Liver (tissue), 3 donors: ENCODE measurements around the gene PPFIA4.

Experiments used
- JUND ChIP-seq, 2 donors: IDR thresholded peaks; 2 replicates each; pipeline ENCODE4 v1.6.1; 2016; ENCODE audit warnings: antibody characterized with exemption in 2 of 2
- RAD21 ChIP-seq, 2 donors: IDR thresholded peaks; 2 replicates each; pipeline ENCODE4 v1.6.1; 2016; ENCODE audit warnings: antibody characterized with exemption in 2 of 2, mild to moderate bottlenecking in 2 of 2
- SP1 ChIP-seq: IDR thresholded peaks from 2 replicates; pipeline ENCODE4 v1.6.1; 2018; ENCODE audit warnings: antibody characterized with exemption, mild to moderate bottlenecking
- TAF1 ChIP-seq: conservative IDR thresholded peaks from 2 replicates; pipeline ENCODE4 v1.6.1; 2016; ENCODE audit warnings: antibody characterized with exemption, mild to moderate bottlenecking
- TF ChIP-seq, protein P1 (sequence below): fragments of 150-350 bp; IDR thresholded peaks from 2 replicates; pipeline ENCODE4 v1.5.1; 2017; ENCODE audit warnings: improper control_type of control experiment, low read depth, low read length; ENCODE audit not compliant: missing input control
- TF ChIP-seq, protein P2 (sequence below): IDR thresholded peaks from 2 replicates; pipeline ENCODE4 v1.6.1; 2016; ENCODE audit warnings: antibody characterized with exemption
- TF ChIP-seq, protein P3 (sequence below): IDR thresholded peaks from 2 replicates; pipeline ENCODE4 v1.6.1; 2016; ENCODE audit warnings: antibody characterized with exemption
- donor health status: healthy.
- donor health status: healthy.

DNA sequence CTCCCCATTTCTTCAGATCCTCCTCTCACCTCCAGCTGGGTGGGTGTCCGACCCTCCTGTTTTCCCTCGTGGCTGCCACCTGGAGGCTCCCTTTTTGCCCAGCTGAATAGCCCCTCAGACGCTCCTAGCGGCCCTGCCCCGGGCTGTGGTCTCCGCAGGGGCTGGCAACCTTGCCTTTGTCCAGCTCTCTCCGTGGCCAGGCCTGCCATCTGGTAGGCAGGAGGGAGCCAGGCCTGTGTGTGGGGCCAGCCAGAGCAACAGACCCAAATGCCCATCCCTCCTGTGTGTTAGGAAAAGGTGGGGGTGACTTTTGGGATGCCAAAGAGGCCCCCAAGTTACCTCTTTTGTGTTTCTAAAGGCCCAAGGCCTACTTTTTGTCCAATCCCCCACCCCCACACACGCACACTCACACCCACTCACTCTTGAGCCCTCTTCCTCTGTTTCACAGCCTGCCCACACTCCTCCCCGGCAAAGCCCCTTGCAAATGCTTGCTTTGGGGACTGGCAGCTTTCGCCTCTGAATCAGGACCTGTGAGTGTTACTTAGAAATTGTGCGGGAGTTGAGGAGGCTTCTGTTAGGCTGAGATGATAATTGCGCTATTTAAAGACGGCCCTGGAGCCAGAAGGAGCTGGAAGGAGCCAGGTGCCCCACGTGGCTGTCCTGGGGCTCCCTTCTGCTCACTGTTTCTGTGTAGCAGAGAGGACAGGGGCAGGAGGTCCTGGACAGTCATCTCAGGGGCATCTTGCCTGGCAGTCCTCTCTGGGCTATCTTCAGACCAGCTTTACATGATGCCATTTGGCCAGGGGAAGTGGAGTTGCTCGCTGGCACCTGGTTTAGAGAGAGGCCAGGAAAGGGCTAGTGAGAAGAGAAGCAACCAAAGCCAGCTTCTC, 9.1 kb downstream of the PPFIA4 start:
- TF ChIP-seq, protein P1, sequence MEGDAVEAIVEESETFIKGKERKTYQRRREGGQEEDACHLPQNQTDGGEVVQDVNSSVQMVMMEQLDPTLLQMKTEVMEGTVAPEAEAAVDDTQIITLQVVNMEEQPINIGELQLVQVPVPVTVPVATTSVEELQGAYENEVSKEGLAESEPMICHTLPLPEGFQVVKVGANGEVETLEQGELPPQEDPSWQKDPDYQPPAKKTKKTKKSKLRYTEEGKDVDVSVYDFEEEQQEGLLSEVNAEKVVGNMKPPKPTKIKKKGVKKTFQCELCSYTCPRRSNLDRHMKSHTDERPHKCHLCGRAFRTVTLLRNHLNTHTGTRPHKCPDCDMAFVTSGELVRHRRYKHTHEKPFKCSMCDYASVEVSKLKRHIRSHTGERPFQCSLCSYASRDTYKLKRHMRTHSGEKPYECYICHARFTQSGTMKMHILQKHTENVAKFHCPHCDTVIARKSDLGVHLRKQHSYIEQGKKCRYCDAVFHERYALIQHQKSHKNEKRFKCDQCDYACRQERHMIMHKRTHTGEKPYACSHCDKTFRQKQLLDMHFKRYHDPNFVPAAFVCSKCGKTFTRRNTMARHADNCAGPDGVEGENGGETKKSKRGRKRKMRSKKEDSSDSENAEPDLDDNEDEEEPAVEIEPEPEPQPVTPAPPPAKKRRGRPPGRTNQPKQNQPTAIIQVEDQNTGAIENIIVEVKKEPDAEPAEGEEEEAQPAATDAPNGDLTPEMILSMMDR, result no peak
- TF ChIP-seq JUND (IDR thresholded peaks at IDR 0.05), result no peak
- TF ChIP-seq TAF1, result no peak
- TF ChIP-seq, protein P2, sequence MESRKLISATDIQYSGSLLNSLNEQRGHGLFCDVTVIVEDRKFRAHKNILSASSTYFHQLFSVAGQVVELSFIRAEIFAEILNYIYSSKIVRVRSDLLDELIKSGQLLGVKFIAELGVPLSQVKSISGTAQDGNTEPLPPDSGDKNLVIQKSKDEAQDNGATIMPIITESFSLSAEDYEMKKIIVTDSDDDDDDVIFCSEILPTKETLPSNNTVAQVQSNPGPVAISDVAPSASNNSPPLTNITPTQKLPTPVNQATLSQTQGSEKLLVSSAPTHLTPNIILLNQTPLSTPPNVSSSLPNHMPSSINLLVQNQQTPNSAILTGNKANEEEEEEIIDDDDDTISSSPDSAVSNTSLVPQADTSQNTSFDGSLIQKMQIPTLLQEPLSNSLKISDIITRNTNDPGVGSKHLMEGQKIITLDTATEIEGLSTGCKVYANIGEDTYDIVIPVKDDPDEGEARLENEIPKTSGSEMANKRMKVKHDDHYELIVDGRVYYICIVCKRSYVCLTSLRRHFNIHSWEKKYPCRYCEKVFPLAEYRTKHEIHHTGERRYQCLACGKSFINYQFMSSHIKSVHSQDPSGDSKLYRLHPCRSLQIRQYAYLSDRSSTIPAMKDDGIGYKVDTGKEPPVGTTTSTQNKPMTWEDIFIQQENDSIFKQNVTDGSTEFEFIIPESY, result no peak
- TF ChIP-seq RAD21 (IDR thresholded peaks at IDR 0.05), result no peak
- TF ChIP-seq SP1, result no peak
- TF ChIP-seq, protein P3, sequence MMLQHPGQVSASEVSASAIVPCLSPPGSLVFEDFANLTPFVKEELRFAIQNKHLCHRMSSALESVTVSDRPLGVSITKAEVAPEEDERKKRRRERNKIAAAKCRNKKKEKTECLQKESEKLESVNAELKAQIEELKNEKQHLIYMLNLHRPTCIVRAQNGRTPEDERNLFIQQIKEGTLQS, result no peak
